ENCODE results near the gene GALNT3. TPM values are rescaled to one million over a fixed set of nuclear protein-coding genes. Genes with fewer than 3 reads are reported as not detected.

Gene GALNT3
- total RNA-seq, 2 donors from 2014 or later = 3.5 TPM

DNA sequence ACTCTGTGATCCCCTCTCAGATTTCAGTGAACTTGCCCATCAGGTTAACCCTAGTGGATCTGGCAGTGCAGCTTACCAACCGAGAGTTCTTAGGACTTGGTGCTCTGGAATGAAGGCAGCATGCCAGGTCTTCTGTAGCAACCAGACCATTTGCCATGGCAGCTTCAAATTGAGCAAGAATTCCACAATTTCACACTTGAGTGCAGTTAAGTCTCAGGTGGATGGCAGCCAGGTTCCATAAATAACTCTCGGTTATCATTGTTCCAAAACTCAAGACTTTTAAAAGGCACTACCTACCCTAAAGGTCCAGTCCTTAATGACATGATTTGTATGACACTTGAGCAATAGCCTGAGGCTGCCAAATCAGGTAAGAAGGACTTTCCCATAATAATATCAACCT is 48.1 kb downstream of the GALNT3 start:
- no peaks in the 10 kb centered on the region for H3K27me3 ChIP-seq (replicated peaks; ENCODE audit: insufficient read depth)
- no peaks in the 10 kb centered on the region for H3K9me3 ChIP-seq
- peaks cover 0 to 7% of the 10 kb centered on the region in 2 donors for H3K4me1 ChIP-seq (ENCODE audit: control insufficient read depth in 1 of 2, low read depth in 2 of 2)
- TF ChIP-seq, protein P1, sequence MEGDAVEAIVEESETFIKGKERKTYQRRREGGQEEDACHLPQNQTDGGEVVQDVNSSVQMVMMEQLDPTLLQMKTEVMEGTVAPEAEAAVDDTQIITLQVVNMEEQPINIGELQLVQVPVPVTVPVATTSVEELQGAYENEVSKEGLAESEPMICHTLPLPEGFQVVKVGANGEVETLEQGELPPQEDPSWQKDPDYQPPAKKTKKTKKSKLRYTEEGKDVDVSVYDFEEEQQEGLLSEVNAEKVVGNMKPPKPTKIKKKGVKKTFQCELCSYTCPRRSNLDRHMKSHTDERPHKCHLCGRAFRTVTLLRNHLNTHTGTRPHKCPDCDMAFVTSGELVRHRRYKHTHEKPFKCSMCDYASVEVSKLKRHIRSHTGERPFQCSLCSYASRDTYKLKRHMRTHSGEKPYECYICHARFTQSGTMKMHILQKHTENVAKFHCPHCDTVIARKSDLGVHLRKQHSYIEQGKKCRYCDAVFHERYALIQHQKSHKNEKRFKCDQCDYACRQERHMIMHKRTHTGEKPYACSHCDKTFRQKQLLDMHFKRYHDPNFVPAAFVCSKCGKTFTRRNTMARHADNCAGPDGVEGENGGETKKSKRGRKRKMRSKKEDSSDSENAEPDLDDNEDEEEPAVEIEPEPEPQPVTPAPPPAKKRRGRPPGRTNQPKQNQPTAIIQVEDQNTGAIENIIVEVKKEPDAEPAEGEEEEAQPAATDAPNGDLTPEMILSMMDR (IDR thresholded peaks at IDR 0.05) = no peak
- no peak for ATAC-seq (ENCODE audit: insufficient number of reproducible peaks, low FRiP score, low read depth)
- no peak overlapping the region for H3K27ac ChIP-seq
- no peaks in the 10 kb centered on the region for H3K36me3 ChIP-seq
- DNase-seq (ENCODE audit: low spot score) = no peak
- no peak overlapping the region for H3K4me3 ChIP-seq

DNA sequence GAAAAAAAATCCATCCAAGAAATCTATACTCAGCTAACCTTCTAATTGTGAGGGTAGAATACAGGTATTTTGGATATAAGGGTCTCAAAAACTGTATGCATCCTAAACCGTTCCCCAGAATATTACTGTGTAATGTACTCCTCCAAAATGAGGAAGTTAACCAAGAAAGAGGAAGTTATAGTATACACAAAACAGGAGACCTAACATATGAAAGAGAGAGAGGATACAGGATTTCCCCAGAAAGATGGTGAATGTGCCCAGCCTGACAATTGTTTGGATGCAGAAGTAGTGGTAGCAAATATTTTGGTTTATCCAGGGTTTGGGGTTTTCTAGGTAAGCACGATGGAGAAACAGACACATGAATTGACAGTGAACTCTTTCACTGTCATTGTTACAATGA is 50.6 kb downstream of the GALNT3 start:
- no peak overlapping the region for H3K27ac ChIP-seq
- H3K36me3 ChIP-seq = no peaks in the 10 kb centered on the region
- no peak for DNase-seq (ENCODE audit: low spot score)
- peaks cover 0 to 7% of the 10 kb centered on the region in 2 donors for H3K4me1 ChIP-seq (ENCODE audit: control insufficient read depth in 1 of 2, low read depth in 2 of 2)
- H3K27me3 ChIP-seq (replicated peaks; ENCODE audit: insufficient read depth) = no peaks in the 10 kb centered on the region
- H3K4me3 ChIP-seq = no peak overlapping the region
- no peak for ATAC-seq (ENCODE audit: insufficient number of reproducible peaks, low FRiP score, low read depth)
- H3K9me3 ChIP-seq = no peaks in the 10 kb centered on the region
- TF ChIP-seq, protein P1 (IDR thresholded peaks at IDR 0.05) = no peak

DNA sequence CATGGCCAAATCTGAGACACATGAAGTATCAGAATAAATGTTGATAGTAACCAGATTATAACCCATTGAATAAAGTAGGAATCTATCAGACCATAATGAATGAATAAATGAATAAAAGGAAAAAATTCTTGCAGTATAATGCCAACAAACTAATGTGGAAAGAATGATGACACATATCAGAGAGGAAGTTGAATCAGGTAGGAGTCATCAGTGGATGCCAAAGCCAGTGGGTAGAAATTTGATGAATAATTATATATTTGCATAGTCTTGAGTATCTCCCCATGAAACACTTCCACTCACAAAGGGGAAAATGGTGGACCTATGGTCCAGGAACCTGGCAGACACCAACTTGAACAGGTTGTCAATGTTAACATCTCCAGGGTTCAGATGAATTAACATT is 68.6 kb downstream of the GALNT3 start:
- ATAC-seq (ENCODE audit: insufficient number of reproducible peaks, low FRiP score, low read depth) = peak; percentile 36

DNA sequence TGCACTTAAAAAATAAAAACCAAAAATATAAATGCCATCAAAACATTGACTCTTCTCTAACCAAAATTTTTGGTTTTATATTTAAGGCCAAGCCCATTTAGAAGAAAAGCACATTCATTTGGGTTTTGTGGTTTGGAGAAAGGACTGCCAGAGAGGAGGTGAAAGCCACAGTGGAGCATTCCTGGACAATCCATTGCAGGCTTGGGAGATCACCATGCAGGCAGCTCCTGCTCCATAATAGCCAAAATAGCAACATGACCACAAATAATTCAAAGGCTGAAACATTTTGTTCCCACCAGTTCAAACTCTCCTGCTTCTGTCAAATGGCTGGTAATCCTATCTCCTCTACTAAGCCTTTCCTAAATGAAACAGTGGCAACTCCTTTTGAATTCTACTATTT is 73.5 kb downstream of the GALNT3 start:
- Histone ChIP-seq H3K27ac (no peak overlapping the region), H3K4me1 (ENCODE audit: control insufficient read depth in 1 of 2, low read depth in 2 of 2) (peaks cover 0 to 8% of the 10 kb centered on the region in 2 donors), H3K27me3 (replicated peaks; ENCODE audit: insufficient read depth) (no peaks in the 10 kb centered on the region), H3K4me3 (no peak overlapping the region), H3K9me3 (no peaks in the 10 kb centered on the region), H3K36me3 (no peaks in the 10 kb centered on the region)
- DNase-seq (ENCODE audit: low spot score) (no peak), ATAC-seq (ENCODE audit: insufficient number of reproducible peaks, low FRiP score, low read depth) (no peak)
- TF ChIP-seq, protein P1 (IDR thresholded peaks at IDR 0.05) = no peak

More for the DNA sequence above, 68.6 kb downstream of the GALNT3 start:
- Histone ChIP-seq H3K4me3 (no peak overlapping the region), H3K36me3 (no peaks in the 10 kb centered on the region), H3K9me3 (no peaks in the 10 kb centered on the region), H3K4me1 (ENCODE audit: control insufficient read depth in 1 of 2, low read depth in 2 of 2) (peaks cover 0 to 4% of the 10 kb centered on the region in 2 donors), H3K27me3 (replicated peaks; ENCODE audit: insufficient read depth) (no peaks in the 10 kb centered on the region), H3K27ac (no peak overlapping the region)
- no peak for DNase-seq (ENCODE audit: low spot score)
- TF ChIP-seq, protein P1 (IDR thresholded peaks at IDR 0.05) = no peak

DNA sequence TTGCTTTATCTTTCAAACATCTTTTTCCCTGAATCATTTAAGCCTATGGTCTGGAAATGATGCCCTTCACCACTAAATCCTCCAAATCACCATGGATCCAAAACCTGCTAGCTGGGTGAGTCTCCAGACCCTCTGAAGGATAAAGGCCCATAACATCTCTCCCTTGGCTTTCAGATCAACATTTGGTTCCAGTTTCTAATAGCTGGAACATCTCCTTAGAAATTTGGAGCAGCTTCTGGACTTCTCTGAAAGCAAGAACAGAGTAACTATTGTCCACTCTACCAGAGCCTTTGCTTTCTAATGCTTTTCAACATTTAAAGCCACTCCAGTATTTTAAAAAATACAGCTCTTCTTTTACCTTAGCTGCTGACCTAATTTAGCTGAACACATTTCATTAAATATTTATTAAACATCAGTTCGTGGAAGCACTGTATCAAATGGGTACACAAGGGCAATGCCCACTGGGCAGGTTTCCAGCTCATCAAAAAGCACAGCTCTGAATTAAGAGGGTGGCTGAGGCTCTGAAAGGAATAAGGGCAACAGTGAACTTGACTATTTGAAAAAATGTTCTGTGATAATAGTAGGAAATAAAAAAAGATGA is 75.3 kb downstream of the GALNT3 start:
- H3K4me1 ChIP-seq (ENCODE audit: control insufficient read depth in 1 of 2, low read depth in 2 of 2) = peaks cover 0 to 8% of the 10 kb centered on the region in 2 donors
- no peak for ATAC-seq (ENCODE audit: insufficient number of reproducible peaks, low FRiP score, low read depth)
- H3K27ac ChIP-seq = no peak overlapping the region
- TF ChIP-seq, protein P1 (IDR thresholded peaks at IDR 0.05) = no peak
- no peaks in the 10 kb centered on the region for H3K27me3 ChIP-seq (replicated peaks; ENCODE audit: insufficient read depth)
- DNase-seq (ENCODE audit: low spot score) = no peak
- H3K36me3 ChIP-seq = no peaks in the 10 kb centered on the region
- no peaks in the 10 kb centered on the region for H3K9me3 ChIP-seq
- no peak overlapping the region for H3K4me3 ChIP-seq

All from thoracic aorta (tissue), 2 donors.